ENCODE data around the gene CDH4. TPM values are rescaled to one million over a fixed set of nuclear protein-coding genes. Genes with fewer than 3 reads are reported as not detected.

CDH4 gene
- total and polyA plus RNA-seq, 2 donors (not counting 3 experiments of a cell fraction or from before 2014, with no cell fraction given): 0.17 to 0.51 TPM

GRCh38 chr20:61684583-61685235, 432.6 kb downstream of the CDH4 start:
- Histone ChIP-seq H3K4me1 (ENCODE audit: control insufficient read depth, extremely low read depth, insufficient read depth, low read length) (no peaks in the 10 kb centered on the region), H3K4me3 (replicated peaks in 1 of 3; ENCODE audit: insufficient read depth in 1 of 3, low read depth in 1 of 3, low read length in 3 of 3) (no peak overlapping the region), H3K9ac (replicated peaks; ENCODE audit: extremely low read depth, insufficient read depth, low read length) (no peak overlapping the region), H3K27ac (ENCODE audit: insufficient read depth, low read depth, low read length) (no peak overlapping the region), H4K20me1 (replicated peaks; ENCODE audit: control insufficient read depth, extremely low read depth, insufficient read depth, low read length) (no peaks in the 10 kb centered on the region), H3K9me3 (replicated peaks; ENCODE audit: control insufficient read depth, insufficient read depth, low read length) (peaks cover 10% of the 10 kb centered on the region), H2AFZ (ENCODE audit: low read depth, low read length) (no peak overlapping the region), H3K27me3 (ENCODE audit: control insufficient read depth in 2 of 2, insufficient read depth in 2 of 2, low read length in 2 of 2) (no peaks in the 10 kb centered on the region), H3K79me2 (ENCODE audit: control insufficient read depth, insufficient read depth, low read length) (no peaks in the 10 kb centered on the region), H3K4me2 (ENCODE audit: insufficient read depth, low read length) (no peak overlapping the region), H3K9me1 (replicated peaks; ENCODE audit: control insufficient read depth, extremely low read depth, insufficient read depth, low read length) (no peaks in the 10 kb centered on the region), H3K36me3 (ENCODE audit: control insufficient read depth in 2 of 2, extremely low read depth in 1 of 2, insufficient read depth in 2 of 2, low read length in 2 of 2) (no peaks in the 10 kb centered on the region)
- dilution Hi-C loops (cut with MboI; ENCODE audit: extremely low pct_ligation_motif_present, low sequenced_read_pairs) (no loop called here), intact Hi-C loops (cut with micrococcal nuclease) (no loop called here)
- FAIRE-seq: no peak
- POLR2A ChIA-PET: no interaction called here
- no peak for DNase-seq (ENCODE audit: low read depth, low spot score)
- TF ChIP-seq JUN (IDR thresholded peaks at IDR 0.05; ENCODE audit: borderline replicate concordance, insufficient read depth, insufficient read length, low read depth): no peak
- no peak for TF ChIP-seq CTCF (IDR thresholded peaks at IDR 0.05; ENCODE audit: extremely low read depth in 1 of 2, insufficient read depth in 1 of 2, low read depth in 1 of 2, low read length in 2 of 2)
- no peak for TF ChIP-seq MAX (IDR thresholded peaks at IDR 0.05; ENCODE audit: insufficient read depth, insufficient read length)
- TF ChIP-seq GATA2 (IDR thresholded peaks at IDR 0.05; ENCODE audit: insufficient read depth, insufficient read length, low read depth, low read length): no peak
- TF ChIP-seq FOS (IDR thresholded peaks at IDR 0.05; ENCODE audit: borderline replicate concordance, insufficient read depth, low read length): no peak
- no peak for TF ChIP-seq POLR2AphosphoS5 (IDR thresholded peaks at IDR 0.05; ENCODE audit: insufficient read depth, low read depth, low read length)
- TF ChIP-seq EZH2 (IDR thresholded peaks at IDR 0.05; ENCODE audit: borderline replicate concordance, low read depth, low read length, severe bottlenecking): no peak
- no peak for TF ChIP-seq MYC (IDR thresholded peaks at IDR 0.05; ENCODE audit: low read depth, low read length)
- TF ChIP-seq POLR2A (IDR thresholded peaks at IDR 0.05; ENCODE audit: low read depth, low read length): no peak
- CTCF ChIA-PET: no interaction called here
- BruUV-seq (replicated peaks): no TSS peak

Data from endothelial cell of umbilical vein (primary cell).